Measurements from ENCODE around the gene NPAS2. TPM values are rescaled to one million over a fixed set of nuclear protein-coding genes. Genes with fewer than 3 reads are reported as not detected.

The NPAS2 gene
- total RNA-seq, 1 experiment from 2014 or later, result 142 TPM

DNA sequence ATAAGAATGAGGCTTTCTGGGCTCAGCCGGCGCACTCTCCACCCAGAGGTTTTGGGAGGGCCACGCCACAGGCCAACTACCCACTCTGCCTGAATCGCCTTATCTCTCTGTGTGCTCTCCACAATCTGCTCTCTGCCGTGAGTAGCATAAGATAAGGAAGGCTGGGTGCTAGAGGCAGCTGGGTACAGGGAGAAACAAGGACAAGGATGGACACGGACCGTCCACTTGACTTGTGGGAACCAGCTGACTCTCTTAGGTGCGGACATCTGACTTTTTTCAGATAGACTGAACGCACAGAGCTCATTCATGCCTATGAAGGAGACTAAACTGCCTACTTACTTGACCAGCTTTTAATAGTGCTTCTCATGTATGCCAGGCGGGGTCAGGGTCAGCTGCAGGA is 14.3 kb downstream of the NPAS2 start:
- CTCF ChIA-PET, result no interaction called here
- TF ChIP-seq, protein P1, sequence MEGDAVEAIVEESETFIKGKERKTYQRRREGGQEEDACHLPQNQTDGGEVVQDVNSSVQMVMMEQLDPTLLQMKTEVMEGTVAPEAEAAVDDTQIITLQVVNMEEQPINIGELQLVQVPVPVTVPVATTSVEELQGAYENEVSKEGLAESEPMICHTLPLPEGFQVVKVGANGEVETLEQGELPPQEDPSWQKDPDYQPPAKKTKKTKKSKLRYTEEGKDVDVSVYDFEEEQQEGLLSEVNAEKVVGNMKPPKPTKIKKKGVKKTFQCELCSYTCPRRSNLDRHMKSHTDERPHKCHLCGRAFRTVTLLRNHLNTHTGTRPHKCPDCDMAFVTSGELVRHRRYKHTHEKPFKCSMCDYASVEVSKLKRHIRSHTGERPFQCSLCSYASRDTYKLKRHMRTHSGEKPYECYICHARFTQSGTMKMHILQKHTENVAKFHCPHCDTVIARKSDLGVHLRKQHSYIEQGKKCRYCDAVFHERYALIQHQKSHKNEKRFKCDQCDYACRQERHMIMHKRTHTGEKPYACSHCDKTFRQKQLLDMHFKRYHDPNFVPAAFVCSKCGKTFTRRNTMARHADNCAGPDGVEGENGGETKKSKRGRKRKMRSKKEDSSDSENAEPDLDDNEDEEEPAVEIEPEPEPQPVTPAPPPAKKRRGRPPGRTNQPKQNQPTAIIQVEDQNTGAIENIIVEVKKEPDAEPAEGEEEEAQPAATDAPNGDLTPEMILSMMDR (IDR thresholded peaks at IDR 0.05; ENCODE audit: unreplicated experiment), result no peak
- H3K4me1 Mint-ChIP-seq (ENCODE audit: low read depth, unreplicated experiment), result peaks cover 25% of the 10 kb centered on the region
- intact Hi-C loops (cut with micrococcal nuclease; ENCODE audit: unreplicated experiment), result no loop called here
- no peak overlapping the region for H3K4me3 Mint-ChIP-seq (ENCODE audit: low read depth, unreplicated experiment)
- DNase-seq, result no peak
- H3K9me3 Mint-ChIP-seq (ENCODE audit: low read depth, unreplicated experiment), result no peaks in the 10 kb centered on the region
- H3K27me3 Mint-ChIP-seq (ENCODE audit: unreplicated experiment), result no peaks in the 10 kb centered on the region
- BruUV-seq (replicated peaks), result no TSS peak
- peaks cover 36% of the 10 kb centered on the region for H3K36me3 Mint-ChIP-seq (ENCODE audit: insufficient read depth, unreplicated experiment)
- no peak overlapping the region for H3K27ac Mint-ChIP-seq (ENCODE audit: unreplicated experiment)

DNA sequence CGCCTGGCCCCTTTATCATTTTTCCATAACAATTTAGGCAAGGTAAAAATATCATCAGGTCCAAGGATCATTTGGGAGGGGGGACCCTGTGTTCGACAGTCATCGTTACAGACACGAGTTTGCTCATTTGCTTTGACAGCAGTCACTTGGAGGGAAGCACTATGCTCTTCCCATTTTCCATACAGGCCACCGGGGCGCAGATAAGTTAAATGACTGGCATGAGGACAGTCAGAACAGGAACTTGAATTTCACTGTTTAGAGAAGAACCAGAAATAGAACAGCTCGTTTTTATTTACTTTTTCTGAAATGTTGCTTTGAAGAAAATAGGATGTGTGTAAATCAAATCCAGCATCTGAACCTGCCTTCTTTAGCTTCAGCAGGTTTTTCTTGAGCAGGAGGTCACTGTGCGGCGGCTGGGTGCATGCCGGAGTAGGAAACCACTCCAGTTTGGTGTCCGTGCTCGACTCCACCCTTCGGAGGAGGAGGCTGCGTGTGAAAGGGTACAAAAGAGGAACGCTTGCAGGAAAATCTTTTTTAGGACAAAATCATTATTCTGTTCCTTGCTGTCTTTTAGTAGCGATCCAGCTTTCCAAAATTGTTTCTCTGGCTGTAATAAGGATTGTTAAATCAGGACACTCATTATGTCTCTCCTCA is 15.2 kb downstream of the NPAS2 start:
- Mint-ChIP-seq H3K4me3 (ENCODE audit: low read depth, unreplicated experiment) (no peak overlapping the region), H3K27me3 (ENCODE audit: unreplicated experiment) (no peaks in the 10 kb centered on the region), H3K27ac (ENCODE audit: unreplicated experiment) (no peak overlapping the region), H3K9me3 (ENCODE audit: low read depth, unreplicated experiment) (no peaks in the 10 kb centered on the region), H3K4me1 (ENCODE audit: low read depth, unreplicated experiment) (peaks cover 26% of the 10 kb centered on the region), H3K36me3 (ENCODE audit: insufficient read depth, unreplicated experiment) (peaks cover 36% of the 10 kb centered on the region)
- intact Hi-C loops (cut with micrococcal nuclease; ENCODE audit: unreplicated experiment), result no loop called here
- BruUV-seq (replicated peaks), result no TSS peak
- DNase-seq, result no peak
- TF ChIP-seq, protein P1 (IDR thresholded peaks at IDR 0.05; ENCODE audit: unreplicated experiment), result no peak
- CTCF ChIA-PET, result no interaction called here

DNA sequence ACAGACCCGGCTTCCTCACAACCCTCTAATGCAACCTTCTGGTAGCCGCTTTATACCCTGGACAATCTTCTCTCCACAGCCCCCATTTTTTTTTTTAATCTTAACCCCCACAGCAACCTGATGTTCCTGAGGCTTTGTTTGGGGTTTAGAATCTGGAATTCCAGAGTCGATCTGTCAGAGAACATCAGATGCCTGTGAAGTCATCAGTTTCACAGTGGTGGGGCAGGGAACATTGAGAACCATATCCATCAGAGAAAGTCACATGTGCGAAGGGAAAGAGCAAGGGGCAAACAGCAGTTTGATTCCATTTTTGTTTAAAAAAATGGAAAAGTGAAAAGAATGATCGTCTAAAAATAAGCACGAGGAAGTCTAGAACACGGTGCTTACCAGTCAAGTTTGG is 20.6 kb downstream of the NPAS2 start:
- BruUV-seq (replicated peaks), result no TSS peak
- H3K36me3 Mint-ChIP-seq (ENCODE audit: insufficient read depth, unreplicated experiment), result peaks cover 19% of the 10 kb centered on the region
- H3K4me3 Mint-ChIP-seq (ENCODE audit: low read depth, unreplicated experiment), result no peak overlapping the region
- TF ChIP-seq, protein P1 (IDR thresholded peaks at IDR 0.05; ENCODE audit: unreplicated experiment), result no peak
- CTCF ChIA-PET, result no interaction called here
- DNase-seq, result no peak
- H3K27ac Mint-ChIP-seq (ENCODE audit: unreplicated experiment), result no peak overlapping the region
- no peaks in the 10 kb centered on the region for H3K27me3 Mint-ChIP-seq (ENCODE audit: unreplicated experiment)
- intact Hi-C loops (cut with micrococcal nuclease; ENCODE audit: unreplicated experiment), result no loop called here
- H3K9me3 Mint-ChIP-seq (ENCODE audit: low read depth, unreplicated experiment), result peaks cover 3% of the 10 kb centered on the region
- peaks cover 47% of the 10 kb centered on the region for H3K4me1 Mint-ChIP-seq (ENCODE audit: low read depth, unreplicated experiment)

DNA sequence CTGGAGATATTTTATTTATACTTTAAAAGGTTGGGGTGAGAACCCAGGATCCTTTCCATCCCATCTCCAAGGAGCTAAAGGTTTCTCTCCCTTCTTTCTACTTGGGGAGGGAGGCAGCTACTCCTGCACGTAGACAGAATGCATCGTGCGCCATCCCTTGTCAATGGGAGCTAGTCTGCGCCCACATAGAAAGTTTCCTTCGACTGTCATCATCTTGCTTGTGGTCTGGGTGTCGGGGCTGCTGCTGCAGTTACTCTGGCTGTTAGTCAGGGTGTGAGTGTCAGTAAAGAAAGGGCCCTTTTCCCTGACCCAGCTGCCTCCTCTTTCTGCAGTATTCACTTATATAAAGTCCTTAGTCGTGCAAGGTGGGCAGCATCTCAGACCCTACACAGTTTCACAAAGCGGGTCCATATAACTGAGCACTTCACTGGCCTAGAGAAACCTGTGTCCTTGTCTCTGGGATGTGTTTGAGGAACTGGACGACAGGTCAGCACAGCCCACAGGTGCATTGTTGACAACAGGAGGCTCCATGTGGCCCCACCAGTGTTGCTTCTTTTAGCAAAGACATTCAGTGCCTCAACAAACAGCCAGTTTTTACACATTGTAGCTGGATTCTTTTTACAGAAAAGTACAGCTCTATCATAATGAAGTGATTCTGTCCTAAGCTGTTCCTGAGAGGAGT is 22.4 kb downstream of the NPAS2 start:
- Mint-ChIP-seq H3K27ac (ENCODE audit: unreplicated experiment) (no peak overlapping the region), H3K4me3 (ENCODE audit: low read depth, unreplicated experiment) (no peak overlapping the region), H3K9me3 (ENCODE audit: low read depth, unreplicated experiment) (peaks cover 3% of the 10 kb centered on the region), H3K4me1 (ENCODE audit: low read depth, unreplicated experiment) (peaks cover 47% of the 10 kb centered on the region), H3K27me3 (ENCODE audit: unreplicated experiment) (no peaks in the 10 kb centered on the region), H3K36me3 (ENCODE audit: insufficient read depth, unreplicated experiment) (peaks cover 6% of the 10 kb centered on the region)
- TF ChIP-seq, protein P1 (IDR thresholded peaks at IDR 0.05; ENCODE audit: unreplicated experiment), result no peak
- no TSS peak for BruUV-seq (replicated peaks)
- CTCF ChIA-PET, result no interaction called here
- DNase-seq, result no peak
- intact Hi-C loops (cut with micrococcal nuclease; ENCODE audit: unreplicated experiment), result no loop called here
